GM18951 (cell line): Measurements from ENCODE around the gene CAV1.

Experiments used
- POLR2A ChIP-seq: IDR thresholded peaks from 4 replicates; pipeline ENCODE4 v1.6.1; 2011; ENCODE audit warnings: mild to moderate bottlenecking; ENCODE audit not compliant: insufficient read length, insufficient read depth; ENCODE audit errors: extremely low read depth
- in situ Hi-C: fragments of 300-500 bp; cut with MboI; formaldehyde crosslinking; loops from one replicate; pipeline ENCODE4 v1.12.0; 2022; ENCODE audit warnings: low sequenced_read_pairs, mixed read lengths, inconsistent platforms; ENCODE audit not compliant: unreplicated experiment

The CAV1 gene

GRCh38 chr7:116588641-116589594, 64.1 kb downstream of the CAV1 start:
- in situ Hi-C loops: loop anchor here (10.0 to 25.0 kb wide), 2 partner anchors 327 to 414 kb away; no protein-coding TSS in a partner anchor

DNA sequence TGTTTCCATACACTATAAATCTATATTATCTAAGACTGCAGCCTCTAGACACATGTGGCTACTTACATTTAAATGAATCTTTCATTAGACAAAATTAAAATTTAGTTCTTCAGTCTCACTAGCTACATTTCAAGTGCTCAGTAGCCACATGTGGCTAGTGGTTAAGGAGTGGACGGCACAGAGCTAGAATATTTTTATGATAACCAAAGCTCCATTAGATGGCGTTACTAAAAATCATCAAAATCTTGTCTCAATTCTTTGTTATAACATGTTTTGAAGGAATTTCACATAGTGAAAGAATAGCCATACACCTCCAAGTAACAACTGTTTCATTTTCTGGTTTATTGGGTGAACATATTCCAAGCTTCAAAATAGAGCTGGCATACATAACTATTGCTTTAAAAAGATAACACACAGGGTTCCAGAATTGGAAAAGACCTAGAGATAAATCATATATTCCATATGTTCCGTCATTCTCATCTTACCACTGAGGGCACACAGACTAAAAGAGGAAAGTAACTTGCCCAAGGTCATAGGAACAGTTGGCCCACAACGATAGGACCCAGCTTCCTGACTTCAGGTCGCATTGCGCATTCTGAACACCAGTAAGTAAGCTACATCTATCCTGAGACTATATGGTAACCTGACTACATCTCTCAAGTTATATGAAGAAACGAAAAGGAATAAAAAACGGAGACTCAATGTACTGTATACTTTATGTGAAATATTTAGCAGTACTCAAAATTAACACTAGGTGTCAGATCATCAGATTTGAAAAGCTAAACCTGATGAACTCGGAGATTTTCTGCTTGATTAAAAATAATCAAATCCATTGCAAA, 66.6 kb downstream of the CAV1 start:
- no peak for TF ChIP-seq POLR2A

More at GRCh38 chr7:116588641-116589594, 64.1 kb downstream of the CAV1 start:
- no peak for TF ChIP-seq POLR2A

GRCh38 chr7:116592041-116592355, 67.2 kb downstream of the CAV1 start:
- in situ Hi-C loops: loop anchor here (10.0 to 25.0 kb wide), 2 partner anchors 213 to 330 kb away; no protein-coding TSS in a partner anchor
- TF ChIP-seq POLR2A: no peak

More for the DNA sequence above, 66.6 kb downstream of the CAV1 start:
- in situ Hi-C loops: loop anchor here (10.0 to 25.0 kb wide), 2 partner anchors 213 to 329 kb away; no protein-coding TSS in a partner anchor

DNA sequence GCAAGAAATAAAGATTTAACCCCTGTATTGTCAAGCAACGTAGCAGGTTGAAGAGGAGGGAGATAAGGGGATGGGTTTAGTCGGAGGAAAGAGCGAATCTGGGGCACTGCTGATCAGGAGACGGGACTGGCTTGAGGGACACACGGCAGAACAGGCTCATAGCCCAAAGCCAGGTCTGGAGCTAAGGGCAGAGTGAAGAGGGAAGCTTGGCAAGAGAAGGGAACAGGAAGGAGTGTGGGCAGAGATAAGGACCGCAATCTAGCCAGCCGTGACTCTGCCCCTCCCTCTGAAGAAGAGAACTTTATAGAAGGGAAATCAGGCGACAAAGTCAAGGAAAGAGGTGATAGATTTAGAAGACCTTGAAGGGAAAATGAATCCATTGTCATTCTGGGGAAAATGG, 67.6 kb downstream of the CAV1 start:
- TF ChIP-seq POLR2A: no peak
- in situ Hi-C loops: loop anchor here (10.0 to 25.0 kb wide), 2 partner anchors 212 to 330 kb away; no protein-coding TSS in a partner anchor

- no peak for TF ChIP-seq POLR2A
- in situ Hi-C loops: loop anchor here (10.0 to 25.0 kb wide), 2 partner anchors 211 to 331 kb away; no protein-coding TSS in a partner anchor
Observed at GRCh38 chr7:116593359-116594075, 68.7 kb downstream of the CAV1 start.

GRCh38 chr7:116595063-116595462, 70.2 kb downstream of the CAV1 start:
- TF ChIP-seq POLR2A: no peak
- in situ Hi-C loops: loop anchor here (10.0 to 25.0 kb wide), 2 partner anchors 210 to 333 kb away; no protein-coding TSS in a partner anchor

GRCh38 chr7:116597384-116597783, 72.5 kb downstream of the CAV1 start:
- in situ Hi-C loops: loop anchor here (10.0 to 25.0 kb wide), 2 partner anchors 207 to 335 kb away; no protein-coding TSS in a partner anchor
- no peak for TF ChIP-seq POLR2A

- in situ Hi-C loops: loop anchor here (10.0 to 25.0 kb wide), 2 partner anchors 207 to 336 kb away; no protein-coding TSS in a partner anchor
- TF ChIP-seq POLR2A: no peak
Observed at GRCh38 chr7:116598278-116598677, 73.4 kb downstream of the CAV1 start.

- in situ Hi-C loops: loop anchor here (10.0 to 25.0 kb wide), 2 partner anchors 206 to 337 kb away; no protein-coding TSS in a partner anchor
- no peak for TF ChIP-seq POLR2A
Observed at GRCh38 chr7:116598861-116599260, 74.0 kb downstream of the CAV1 start.

DNA sequence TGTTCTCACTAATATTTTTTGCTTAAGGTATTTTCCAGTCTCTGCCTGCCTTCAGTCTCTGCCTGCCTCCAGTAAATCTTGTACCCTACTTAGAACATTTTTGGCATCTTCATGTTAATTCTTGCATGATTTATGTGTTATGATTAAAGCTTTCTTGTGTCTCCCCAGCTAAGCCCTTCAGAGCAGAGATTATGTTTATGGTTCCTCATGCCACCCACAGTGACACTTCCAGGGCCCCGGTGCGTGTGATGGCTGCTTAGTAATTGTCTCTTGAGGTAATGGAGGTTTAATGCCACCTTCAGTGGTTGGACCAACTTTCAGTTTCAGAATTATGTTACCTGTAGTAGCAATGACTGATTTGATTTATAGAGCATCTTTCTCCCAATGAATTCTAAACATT, 76.6 kb downstream of the CAV1 start:
- no peak for TF ChIP-seq POLR2A
- in situ Hi-C loops: no loop called here

DNA sequence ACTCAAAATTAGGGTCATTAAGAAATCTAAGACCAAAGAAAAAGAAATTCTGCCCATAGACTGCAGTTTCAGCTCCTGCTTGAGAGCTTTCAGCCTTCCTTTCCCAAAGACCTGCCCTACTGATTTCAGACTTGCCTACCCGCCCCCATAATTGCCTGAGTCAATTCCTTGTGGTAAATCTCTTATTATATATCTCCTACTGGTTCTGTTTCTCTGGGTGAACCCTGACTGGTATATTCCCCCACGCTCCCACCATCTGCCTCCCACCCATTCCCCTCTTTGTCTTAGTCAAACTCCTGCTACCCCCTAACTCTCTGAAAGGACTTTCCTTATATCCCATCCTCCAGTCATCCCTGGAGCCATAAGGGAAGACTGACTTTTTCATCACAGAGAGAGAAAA, 82.5 kb downstream of the CAV1 start:
- in situ Hi-C loops: no loop called here
- no peak for TF ChIP-seq POLR2A

GRCh38 chr7:116610210-116610609, 85.4 kb downstream of the CAV1 start:
- in situ Hi-C loops: no loop called here
- TF ChIP-seq POLR2A: no peak
